ENCODE data around the gene RPH3AL.

GRCh38 chr17:170130-170670 lies 182.4 kb downstream of the RPH3AL start:
- TF ChIP-seq CTCF (IDR thresholded peaks at IDR 0.05) (no peak), POLR2A (IDR thresholded peaks at IDR 0.05) (no peak)

Measured in testis (tissue), 2 donors.